B cell (primary cell): ENCODE results near the gene KCNJ10.
"Not testable (repeated sequence)": the region's sequence is repeated elsewhere in the genome, so short reads cannot be mapped to it uniquely, and the experiment has no call there.

Source experiments
- EZH2 ChIP-seq: IDR thresholded peaks from 2 replicates; pipeline ENCODE4 v1.6.1; 2012; ENCODE audit warnings: borderline replicate concordance, low read depth, mild to moderate bottlenecking, moderate library complexity, low read length; ENCODE audit not compliant: insufficient read depth, poor library complexity, severe bottlenecking
- TF ChIP-seq, protein P1 (sequence below): fragments of 200-600 bp; IDR thresholded peaks from one replicate; pipeline ENCODE4 v1.8.0; 2022; ENCODE audit warnings: antibody characterized with exemption, mild to moderate bottlenecking

DNA sequence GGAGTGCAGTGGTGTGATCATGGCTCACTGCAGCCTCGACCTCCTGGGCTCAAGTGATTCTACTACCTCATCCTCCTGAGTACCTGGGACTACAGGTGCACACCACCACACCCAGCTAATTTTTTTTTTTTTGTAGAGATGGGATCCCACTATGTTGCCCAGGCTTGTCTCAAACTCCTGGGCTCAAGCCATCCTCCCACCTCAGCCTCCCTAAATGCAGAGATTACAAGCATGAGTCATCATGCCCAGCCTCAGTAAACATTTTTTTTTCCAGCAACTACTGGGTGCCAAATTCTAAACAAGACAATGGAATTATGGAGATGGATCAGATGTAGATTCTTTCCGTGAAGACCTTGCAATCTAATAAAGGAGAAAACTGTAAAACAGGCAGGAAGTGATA lies 19.8 kb downstream of the KCNJ10 start:
- TF ChIP-seq, protein P1, sequence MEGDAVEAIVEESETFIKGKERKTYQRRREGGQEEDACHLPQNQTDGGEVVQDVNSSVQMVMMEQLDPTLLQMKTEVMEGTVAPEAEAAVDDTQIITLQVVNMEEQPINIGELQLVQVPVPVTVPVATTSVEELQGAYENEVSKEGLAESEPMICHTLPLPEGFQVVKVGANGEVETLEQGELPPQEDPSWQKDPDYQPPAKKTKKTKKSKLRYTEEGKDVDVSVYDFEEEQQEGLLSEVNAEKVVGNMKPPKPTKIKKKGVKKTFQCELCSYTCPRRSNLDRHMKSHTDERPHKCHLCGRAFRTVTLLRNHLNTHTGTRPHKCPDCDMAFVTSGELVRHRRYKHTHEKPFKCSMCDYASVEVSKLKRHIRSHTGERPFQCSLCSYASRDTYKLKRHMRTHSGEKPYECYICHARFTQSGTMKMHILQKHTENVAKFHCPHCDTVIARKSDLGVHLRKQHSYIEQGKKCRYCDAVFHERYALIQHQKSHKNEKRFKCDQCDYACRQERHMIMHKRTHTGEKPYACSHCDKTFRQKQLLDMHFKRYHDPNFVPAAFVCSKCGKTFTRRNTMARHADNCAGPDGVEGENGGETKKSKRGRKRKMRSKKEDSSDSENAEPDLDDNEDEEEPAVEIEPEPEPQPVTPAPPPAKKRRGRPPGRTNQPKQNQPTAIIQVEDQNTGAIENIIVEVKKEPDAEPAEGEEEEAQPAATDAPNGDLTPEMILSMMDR: not testable (repeated sequence)
- TF ChIP-seq EZH2: not testable (repeated sequence)
